ENCODE results near the gene ANKHD1.
A peak's percentile ranks its signal among the peaks of the same experiment; 100 is the strongest.

ANKHD1 gene

GRCh38 chr5:140360101-140360500, 41.5 kb upstream of the ANKHD1 start, which contains the start of gene SLC4A9:
Gene SLC4A9 (plus strand): TSS chr5:140360194. CDS start chr5:140360237, 43 bp downstream.
- no peak for TF ChIP-seq CTCF (IDR thresholded peaks at IDR 0.05; ENCODE audit: low read depth, low read length, missing control alignments)
- DNase-seq (ENCODE audit: extremely low read depth, low read depth), result no peak
- H3K4me3 ChIP-seq (replicated peaks; ENCODE audit: low read depth, low read length), result no peak within 1 kb of the TSS

GRCh38 chr5:140360681-140361479, 40.8 kb upstream of the ANKHD1 start:
- H3K4me3 ChIP-seq (replicated peaks; ENCODE audit: low read depth, low read length), result no peak overlapping the region
- no peak for DNase-seq (ENCODE audit: extremely low read depth, low read depth)
- TF ChIP-seq CTCF (IDR thresholded peaks at IDR 0.05; ENCODE audit: low read depth, low read length, missing control alignments), result no peak

GRCh38 chr5:140361901-140362300, 39.7 kb upstream of the ANKHD1 start:
- DNase-seq (ENCODE audit: extremely low read depth, low read depth), result no peak

GRCh38 chr5:140362311-140362710, 39.3 kb upstream of the ANKHD1 start:
- no peak overlapping the region for H3K4me3 ChIP-seq (replicated peaks; ENCODE audit: low read depth, low read length)
- no peak for DNase-seq (ENCODE audit: extremely low read depth, low read depth)
- no peak for TF ChIP-seq CTCF (IDR thresholded peaks at IDR 0.05; ENCODE audit: low read depth, low read length, missing control alignments)

More at GRCh38 chr5:140361901-140362300, 39.7 kb upstream of the ANKHD1 start:
- no peak overlapping the region for H3K4me3 ChIP-seq (replicated peaks; ENCODE audit: low read depth, low read length)
- TF ChIP-seq CTCF (IDR thresholded peaks at IDR 0.05; ENCODE audit: low read depth, low read length, missing control alignments), result no peak

- peak overlapping the region; percentile 28 for H3K4me3 ChIP-seq (replicated peaks; ENCODE audit: low read depth, low read length)
- TF ChIP-seq CTCF (IDR thresholded peaks at IDR 0.05; ENCODE audit: low read depth, low read length, missing control alignments), result peak; percentile 95
- DNase-seq (ENCODE audit: extremely low read depth, low read depth), result no peak
These were observed 38.6 kb upstream of the ANKHD1 start for GRCh38 chr5:140362875-140363630.

GRCh38 chr5:140363631-140364471, 37.8 kb upstream of the ANKHD1 start:
- H3K4me3 ChIP-seq (replicated peaks; ENCODE audit: low read depth, low read length), result peak overlapping the region; percentile 28
- TF ChIP-seq CTCF (IDR thresholded peaks at IDR 0.05; ENCODE audit: low read depth, low read length, missing control alignments), result no peak
- DNase-seq (ENCODE audit: extremely low read depth, low read depth), result no peak

Data from HFF-Myc (cell line).